Hepatocyte (in vitro differentiated cells): Measurements from ENCODE around the gene USH2A. TPM values are rescaled to one million over a fixed set of nuclear protein-coding genes. Genes with fewer than 3 reads are reported as not detected.
A peak's percentile ranks its signal among the peaks of the same experiment; 100 is the strongest.
"Not testable (repeated sequence)": the region's sequence is repeated elsewhere in the genome, so short reads cannot be mapped to it uniquely, and the experiment has no call there.

Source experiments
- DNase-seq: peaks from one replicate; pipeline ENCODE4 v3.0.0-alpha.2; 2016; ENCODE audit warnings: low spot score
- H2AFZ ChIP-seq: fragments of 200-600 bp; sonication (generic); 2 replicates; pipeline ENCODE4 v1.6.0; 2016; ENCODE audit warnings: antibody characterized with exemption, mild to moderate bottlenecking
- H3K27ac ChIP-seq: fragments of 200-600 bp; sonication (generic); 2 replicates; pipeline ENCODE4 v1.5.1; 2016; ENCODE audit warnings: mild to moderate bottlenecking
- H3K27me3 ChIP-seq: fragments of 200-600 bp; sonication (generic); 2 replicates; pipeline ENCODE4 v1.6.1; 2016
- H3K36me3 ChIP-seq: fragments of 200-600 bp; sonication (generic); replicated peaks from 2 replicates; pipeline ENCODE4 v1.5.1; 2016; ENCODE audit warnings: low read depth; ENCODE audit not compliant: insufficient read depth
- H3K4me1 ChIP-seq: fragments of 200-600 bp; sonication (generic); 2 replicates; pipeline ENCODE4 v1.5.1; 2016; ENCODE audit warnings: mild to moderate bottlenecking, moderate library complexity; ENCODE audit not compliant: insufficient read depth
- H3K4me2 ChIP-seq: fragments of 200-600 bp; sonication (generic); 2 replicates; pipeline ENCODE4 v1.6.0; 2016
- H3K4me3 ChIP-seq: fragments of 200-600 bp; sonication (generic); 2 replicates; pipeline ENCODE4 v1.5.1; 2016; ENCODE audit warnings: mild to moderate bottlenecking
- H3K79me2 ChIP-seq: fragments of 200-600 bp; sonication (generic); 2 replicates; pipeline ENCODE4 v1.6.0; 2017; ENCODE audit warnings: mild to moderate bottlenecking
- H3K9me2 ChIP-seq: fragments of 200-600 bp; sonication (generic); replicated peaks from 2 replicates; pipeline ENCODE4 v1.6.0; 2017; ENCODE audit warnings: mild to moderate bottlenecking; ENCODE audit not compliant: insufficient read depth
- H3K9me3 ChIP-seq: fragments of 200-600 bp; sonication (generic); 2 replicates; pipeline ENCODE4 v1.5.1; 2016; ENCODE audit warnings: low read depth, mild to moderate bottlenecking
- H4K20me1 ChIP-seq: fragments of 200-600 bp; sonication (generic); 2 replicates; pipeline ENCODE4 v1.6.0; 2016; ENCODE audit warnings: mild to moderate bottlenecking; ENCODE audit not compliant: insufficient read depth, poor library complexity, severe bottlenecking
- EZH2 ChIP-seq: fragments of 200-600 bp; sonication (generic); IDR thresholded peaks from 2 replicates; pipeline ENCODE4 v1.6.1; 2016; ENCODE audit warnings: antibody characterized with exemption, mild to moderate bottlenecking, borderline replicate concordance
- EZH2phosphoT487 ChIP-seq: fragments of 200-600 bp; sonication (generic); IDR thresholded peaks from one replicate; pipeline ENCODE4 v1.6.1; 2018; ENCODE audit warnings: antibody characterized with exemption, mild to moderate bottlenecking, low read depth, moderate library complexity; ENCODE audit not compliant: unreplicated experiment, severe bottlenecking
- WGBS: methylation state at CpG from one replicate; pipeline ENCODE4 v1.1.6; 2016; ENCODE audit warnings: low lambda C conversion rate; ENCODE audit errors: missing lambda C conversion rate; 5-methylcytosine and 5-hydroxymethylcytosine counted together
- polyA plus RNA-seq: library from polyadenylated mRNA; unstranded; fragments of >200 nt; fragmentation: Nextera tagmentation; extraction: Ambion mirVana; gene quantifications from 2 replicates; pipeline ENCODE4 v1.2.1, GENCODE V29; 2016
- total RNA-seq: library from RNA; depleted of rRNA; stranded (reverse); fragments of >200 nt; gene quantifications from 2 replicates; pipeline ENCODE4 v1.2.3, GENCODE V29; 2014
- TF ChIP-seq, protein P1 (sequence below): fragments of 200-600 bp; sonication (generic); IDR thresholded peaks from 2 replicates; pipeline ENCODE4 v1.5.1; 2016; ENCODE audit warnings: antibody characterized with exemption, mild to moderate bottlenecking; ENCODE audit not compliant: poor library complexity

Gene USH2A
- total and polyA plus RNA-seq, 2 experiments from 2014 or later: 0.07 TPM; not detected in 1

- Histone ChIP-seq H3K36me3 (no peaks in the 10 kb centered on the region), H3K27me3 (no peaks in the 10 kb centered on the region), H3K27ac (no peak overlapping the region), H3K4me3 (no peak overlapping the region), H3K9me2 (no peaks in the 10 kb centered on the region), H3K4me2 (no peak overlapping the region), H2AFZ (no peak overlapping the region), H3K4me1 (no peaks in the 10 kb centered on the region), H4K20me1 (no peaks in the 10 kb centered on the region), H3K79me2 (no peaks in the 10 kb centered on the region), H3K9me3 (no peaks in the 10 kb centered on the region)
- no peak for TF ChIP-seq EZH2phosphoT487
- TF ChIP-seq EZH2: no peak
- TF ChIP-seq, protein P1, sequence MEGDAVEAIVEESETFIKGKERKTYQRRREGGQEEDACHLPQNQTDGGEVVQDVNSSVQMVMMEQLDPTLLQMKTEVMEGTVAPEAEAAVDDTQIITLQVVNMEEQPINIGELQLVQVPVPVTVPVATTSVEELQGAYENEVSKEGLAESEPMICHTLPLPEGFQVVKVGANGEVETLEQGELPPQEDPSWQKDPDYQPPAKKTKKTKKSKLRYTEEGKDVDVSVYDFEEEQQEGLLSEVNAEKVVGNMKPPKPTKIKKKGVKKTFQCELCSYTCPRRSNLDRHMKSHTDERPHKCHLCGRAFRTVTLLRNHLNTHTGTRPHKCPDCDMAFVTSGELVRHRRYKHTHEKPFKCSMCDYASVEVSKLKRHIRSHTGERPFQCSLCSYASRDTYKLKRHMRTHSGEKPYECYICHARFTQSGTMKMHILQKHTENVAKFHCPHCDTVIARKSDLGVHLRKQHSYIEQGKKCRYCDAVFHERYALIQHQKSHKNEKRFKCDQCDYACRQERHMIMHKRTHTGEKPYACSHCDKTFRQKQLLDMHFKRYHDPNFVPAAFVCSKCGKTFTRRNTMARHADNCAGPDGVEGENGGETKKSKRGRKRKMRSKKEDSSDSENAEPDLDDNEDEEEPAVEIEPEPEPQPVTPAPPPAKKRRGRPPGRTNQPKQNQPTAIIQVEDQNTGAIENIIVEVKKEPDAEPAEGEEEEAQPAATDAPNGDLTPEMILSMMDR: no peak
- DNase-seq: no peak
These were observed 56.3 kb downstream of the USH2A start for GRCh38 chr1:216366979-216367378.

DNA sequence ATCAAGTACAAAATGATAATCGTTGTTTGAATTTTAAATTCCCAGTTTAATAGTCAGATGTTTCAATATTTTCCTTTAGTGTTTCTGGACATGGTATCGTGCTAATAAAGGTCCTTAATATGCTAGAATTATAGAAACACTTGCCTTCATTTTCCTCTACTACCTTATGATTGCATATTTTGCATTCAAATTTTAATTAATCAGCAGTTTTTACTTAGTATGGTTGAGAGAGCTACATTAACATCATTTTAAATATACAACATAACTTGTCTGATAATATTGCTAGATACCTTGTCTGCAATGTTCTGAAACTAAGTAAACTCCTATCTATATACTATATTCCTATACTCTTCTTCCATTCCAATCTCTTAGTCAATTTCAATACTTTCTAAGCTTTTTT lies 66.3 kb downstream of the USH2A start:
- no peak for DNase-seq
- H4K20me1 ChIP-seq: no peaks in the 10 kb centered on the region
- H3K4me1 ChIP-seq: no peaks in the 10 kb centered on the region
- no peak overlapping the region for H3K4me2 ChIP-seq
- H3K36me3 ChIP-seq: no peaks in the 10 kb centered on the region
- no peaks in the 10 kb centered on the region for H3K79me2 ChIP-seq
- 86% methylated on average over 2 of the region's 2 CpGs for WGBS
- no peak overlapping the region for H3K4me3 ChIP-seq
- H3K27me3 ChIP-seq: no peaks in the 10 kb centered on the region
- no peaks in the 10 kb centered on the region for H3K9me2 ChIP-seq
- H3K9me3 ChIP-seq: no peaks in the 10 kb centered on the region
- H2AFZ ChIP-seq: no peak overlapping the region
- TF ChIP-seq EZH2phosphoT487 (no peak), EZH2 (no peak)
- TF ChIP-seq, protein P1: no peak
- H3K27ac ChIP-seq: no peak overlapping the region

DNA sequence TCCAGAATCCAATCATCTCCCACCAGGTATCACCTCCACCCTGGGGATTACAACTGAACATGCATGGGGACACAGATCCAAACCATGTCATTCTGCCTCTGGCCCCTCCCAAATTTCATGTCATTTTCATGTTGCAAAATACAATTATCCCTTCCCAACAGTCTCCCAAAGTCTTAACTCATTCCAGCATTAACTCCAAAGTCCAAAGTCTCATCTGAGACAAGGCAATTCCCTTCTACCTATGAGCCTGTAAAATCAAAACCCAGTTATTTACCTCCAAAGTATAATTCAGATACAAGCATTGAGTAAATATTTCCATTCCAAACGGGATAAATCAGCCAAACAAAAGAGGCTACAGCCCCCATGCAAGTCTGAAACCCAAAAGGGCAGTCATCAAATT lies 73.1 kb downstream of the USH2A start:
- Histone ChIP-seq H3K27ac (peak overlapping the region; percentile 25), H3K79me2 (no peaks in the 10 kb centered on the region), H3K9me2 (no peaks in the 10 kb centered on the region), H2AFZ (no peak overlapping the region), H3K4me2 (no peak overlapping the region), H3K4me1 (no peaks in the 10 kb centered on the region), H3K36me3 (no peaks in the 10 kb centered on the region), H3K4me3 (no peak overlapping the region), H3K27me3 (no peaks in the 10 kb centered on the region), H3K9me3 (peaks cover 4% of the 10 kb centered on the region), H4K20me1 (no peaks in the 10 kb centered on the region)
- TF ChIP-seq EZH2 (no peak), EZH2phosphoT487 (no peak)
- TF ChIP-seq, protein P1: no peak
- DNase-seq: no peak
- WGBS: 60% methylated on average over 1 of the region's 1 CpG

GRCh38 chr1:216346526-216346925 lies 76.7 kb downstream of the USH2A start:
- H3K4me1 ChIP-seq: no peaks in the 10 kb centered on the region
- H4K20me1 ChIP-seq: no peaks in the 10 kb centered on the region
- H3K4me2 ChIP-seq: no peak overlapping the region
- DNase-seq: no peak
- no peak for TF ChIP-seq EZH2phosphoT487
- TF ChIP-seq, protein P1: no peak
- no peak for TF ChIP-seq EZH2
- H3K27ac ChIP-seq: no peak overlapping the region
- no peak overlapping the region for H3K4me3 ChIP-seq
- no peaks in the 10 kb centered on the region for H3K27me3 ChIP-seq
- no peaks in the 10 kb centered on the region for H3K36me3 ChIP-seq
- H3K9me2 ChIP-seq: no peaks in the 10 kb centered on the region
- H3K79me2 ChIP-seq: no peaks in the 10 kb centered on the region
- 81% methylated on average over 3 of the region's 3 CpGs for WGBS
- no peak overlapping the region for H2AFZ ChIP-seq
- H3K9me3 ChIP-seq: peaks cover 4% of the 10 kb centered on the region

DNA sequence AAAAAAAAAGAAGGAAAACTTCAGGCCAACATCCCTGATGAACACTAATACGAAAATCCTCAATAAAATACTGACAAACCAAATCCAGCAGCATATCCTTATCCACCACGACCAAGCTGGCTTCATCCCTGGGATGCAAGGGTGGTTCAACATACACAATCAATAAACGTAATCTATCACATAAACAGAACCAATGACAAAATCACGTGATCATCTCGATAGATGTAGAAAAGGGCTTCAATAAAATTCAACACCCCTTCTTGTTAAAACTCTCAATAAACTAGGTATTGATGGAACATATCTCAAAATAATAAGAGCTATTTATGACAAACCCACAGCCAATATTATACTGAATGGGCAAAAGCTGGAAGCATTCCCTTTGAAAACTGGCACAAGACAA lies 82.7 kb downstream of the USH2A start:
- H3K4me1 ChIP-seq, H3K4me3 ChIP-seq, H3K9me2 ChIP-seq, DNase-seq, H3K79me2 ChIP-seq, H3K27ac ChIP-seq, H3K9me3 ChIP-seq, H3K27me3 ChIP-seq, H4K20me1 ChIP-seq, H3K4me2 ChIP-seq, H3K36me3 ChIP-seq, H2AFZ ChIP-seq: not testable (repeated sequence)
- WGBS: 87% methylated on average over 5 of the region's 5 CpGs
